Measurements from ENCODE around the gene PIK3IP1. TPM values are rescaled to one million over a fixed set of nuclear protein-coding genes. Genes with fewer than 3 reads are reported as not detected.

The PIK3IP1 gene
- total and polyA plus RNA-seq, 9 donors, result 10.8 to 48.9 (median 22.3) TPM

DNA sequence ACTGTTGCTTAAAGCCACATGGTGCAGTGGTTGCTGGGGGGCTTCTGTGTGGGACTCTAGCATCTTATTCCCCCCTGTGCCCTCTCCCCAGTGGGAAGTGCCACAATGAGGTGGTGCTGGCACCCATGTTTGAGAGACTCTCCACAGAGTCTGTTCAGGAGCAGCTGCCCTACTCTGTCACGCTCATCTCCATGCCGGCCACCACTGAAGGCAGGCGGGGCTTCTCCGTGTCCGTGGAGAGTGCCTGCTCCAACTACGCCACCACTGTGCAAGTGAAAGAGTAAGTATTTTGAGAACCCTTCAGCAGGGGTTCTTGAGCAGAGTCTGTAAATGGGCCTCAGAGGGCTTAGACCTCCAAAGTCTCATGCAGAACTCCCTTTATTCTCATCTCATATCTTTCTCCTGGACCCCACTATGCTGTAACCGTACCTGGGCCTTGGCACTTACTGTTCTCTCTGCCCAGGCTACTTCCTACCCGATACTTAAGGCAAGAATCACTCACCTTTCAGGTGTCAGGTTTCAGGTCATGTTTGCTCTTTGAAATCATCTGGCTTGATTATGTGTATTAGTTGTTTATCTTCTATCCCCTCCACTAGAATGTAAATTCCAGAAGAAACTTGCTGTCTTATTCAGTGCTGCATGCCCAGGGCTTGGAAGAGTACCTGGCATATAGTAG, 32.4 kb downstream of the PIK3IP1 start:
- TF ChIP-seq EP300 (IDR thresholded peaks at IDR 0.05), result no peak
- TF ChIP-seq, protein P1, sequence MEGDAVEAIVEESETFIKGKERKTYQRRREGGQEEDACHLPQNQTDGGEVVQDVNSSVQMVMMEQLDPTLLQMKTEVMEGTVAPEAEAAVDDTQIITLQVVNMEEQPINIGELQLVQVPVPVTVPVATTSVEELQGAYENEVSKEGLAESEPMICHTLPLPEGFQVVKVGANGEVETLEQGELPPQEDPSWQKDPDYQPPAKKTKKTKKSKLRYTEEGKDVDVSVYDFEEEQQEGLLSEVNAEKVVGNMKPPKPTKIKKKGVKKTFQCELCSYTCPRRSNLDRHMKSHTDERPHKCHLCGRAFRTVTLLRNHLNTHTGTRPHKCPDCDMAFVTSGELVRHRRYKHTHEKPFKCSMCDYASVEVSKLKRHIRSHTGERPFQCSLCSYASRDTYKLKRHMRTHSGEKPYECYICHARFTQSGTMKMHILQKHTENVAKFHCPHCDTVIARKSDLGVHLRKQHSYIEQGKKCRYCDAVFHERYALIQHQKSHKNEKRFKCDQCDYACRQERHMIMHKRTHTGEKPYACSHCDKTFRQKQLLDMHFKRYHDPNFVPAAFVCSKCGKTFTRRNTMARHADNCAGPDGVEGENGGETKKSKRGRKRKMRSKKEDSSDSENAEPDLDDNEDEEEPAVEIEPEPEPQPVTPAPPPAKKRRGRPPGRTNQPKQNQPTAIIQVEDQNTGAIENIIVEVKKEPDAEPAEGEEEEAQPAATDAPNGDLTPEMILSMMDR (IDR thresholded peaks at IDR 0.05), result no peak
- no peak for TF ChIP-seq POLR2A (IDR thresholded peaks at IDR 0.05)
- Histone ChIP-seq H3K4me3 (no peak overlapping the region), H3K9me3 (no peaks in the 10 kb centered on the region), H3K4me1 (ENCODE audit: insufficient read depth) (no peaks in the 10 kb centered on the region), H3K27ac (no peak overlapping the region), H3K27me3 (no peaks in the 10 kb centered on the region), H3K36me3 (no peaks in the 10 kb centered on the region)
- WGBS, 3 donors, result 86 to 97% (median 89%) methylated on average over 8 of the region's 8 CpGs
- intact Hi-C loops (cut with DNase I), result no loop called here
- DNase-seq, result no peak

DNA sequence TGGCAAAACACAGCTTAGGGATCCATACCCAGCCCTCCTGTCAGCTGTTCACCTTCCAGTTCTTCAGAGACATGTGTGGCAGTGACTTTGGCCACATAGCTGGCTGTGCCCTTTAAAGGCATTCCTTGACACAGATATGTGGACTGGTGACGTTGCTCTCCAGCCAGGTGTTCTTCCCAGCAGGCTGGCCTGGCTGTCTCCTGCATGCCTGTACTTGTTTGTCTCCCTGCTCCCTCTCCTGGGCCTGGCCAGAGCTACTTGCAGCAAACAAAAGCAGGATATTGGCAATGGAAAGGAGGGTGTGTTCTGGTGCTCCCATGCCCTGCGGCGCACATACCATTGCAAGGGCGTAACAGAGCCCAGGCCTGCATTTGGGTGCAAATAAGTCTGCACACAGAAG, 38.3 kb downstream of the PIK3IP1 start:
- Histone ChIP-seq H3K4me1 (ENCODE audit: insufficient read depth) (peaks cover 9% of the 10 kb centered on the region), H3K36me3 (no peaks in the 10 kb centered on the region), H3K27ac (no peak overlapping the region), H3K9me3 (no peaks in the 10 kb centered on the region), H3K27me3 (no peaks in the 10 kb centered on the region), H3K4me3 (no peak overlapping the region)
- intact Hi-C loops (cut with DNase I), result no loop called here
- 84 to 96% (median 90%) methylated on average over 4 of the region's 4 CpGs for WGBS, 3 donors
- TF ChIP-seq POLR2A (IDR thresholded peaks at IDR 0.05) (no peak), EP300 (IDR thresholded peaks at IDR 0.05) (no peak)
- TF ChIP-seq, protein P1 (IDR thresholded peaks at IDR 0.05), result no peak
- no peak for DNase-seq

DNA sequence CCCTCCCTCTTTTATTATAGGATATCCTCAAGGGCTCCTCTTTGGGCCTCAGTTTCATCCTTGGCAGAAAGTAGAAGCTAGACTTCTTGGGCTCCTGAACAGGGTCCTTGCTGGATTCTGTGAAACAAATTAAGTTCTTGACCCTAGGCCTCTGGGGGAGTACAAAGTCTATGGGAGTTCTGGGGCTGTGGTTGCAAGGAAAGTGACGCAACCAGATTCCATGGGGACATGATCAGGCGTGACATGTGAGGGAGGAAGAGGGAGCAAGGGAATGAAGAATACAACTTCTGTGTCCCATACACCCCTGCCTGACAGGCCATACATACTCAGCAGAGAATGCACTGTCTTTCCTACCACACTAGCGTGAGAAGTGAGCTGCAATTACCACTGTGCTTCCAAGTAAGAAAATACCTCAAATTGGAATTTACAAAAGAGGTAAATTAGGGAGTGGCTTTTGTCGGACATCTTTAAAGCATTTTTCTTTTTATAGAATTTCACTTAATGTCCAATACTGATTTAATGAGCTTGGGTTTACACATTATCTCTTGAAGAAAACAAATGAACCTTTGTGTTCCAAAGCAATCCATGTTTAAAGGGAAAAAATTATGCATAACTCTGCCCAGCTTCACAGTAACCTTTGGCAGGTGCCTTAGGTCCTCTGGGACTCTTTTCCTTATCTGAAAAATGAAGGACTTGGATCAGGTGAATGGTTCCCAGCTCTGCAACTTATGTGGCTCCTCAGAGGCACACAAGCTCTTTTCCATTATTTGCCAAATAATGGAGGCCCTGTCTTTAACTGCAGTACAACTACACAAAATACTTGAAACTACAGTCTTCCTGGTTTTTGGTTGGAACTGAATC, 41.3 kb downstream of the PIK3IP1 start:
- no peak for DNase-seq
- peaks cover 11% of the 10 kb centered on the region for H3K4me1 ChIP-seq (ENCODE audit: insufficient read depth)
- WGBS, 3 donors, result 74 to 86% (median 76%) methylated on average over 4 of the region's 4 CpGs
- H3K9me3 ChIP-seq, result no peaks in the 10 kb centered on the region
- H3K4me3 ChIP-seq, result no peak overlapping the region
- TF ChIP-seq, protein P1 (IDR thresholded peaks at IDR 0.05), result no peak
- TF ChIP-seq EP300 (IDR thresholded peaks at IDR 0.05), result no peak
- no peak for TF ChIP-seq POLR2A (IDR thresholded peaks at IDR 0.05)
- H3K27ac ChIP-seq, result no peak overlapping the region
- intact Hi-C loops (cut with DNase I), result no loop called here
- no peaks in the 10 kb centered on the region for H3K27me3 ChIP-seq
- H3K36me3 ChIP-seq, result no peaks in the 10 kb centered on the region

DNA sequence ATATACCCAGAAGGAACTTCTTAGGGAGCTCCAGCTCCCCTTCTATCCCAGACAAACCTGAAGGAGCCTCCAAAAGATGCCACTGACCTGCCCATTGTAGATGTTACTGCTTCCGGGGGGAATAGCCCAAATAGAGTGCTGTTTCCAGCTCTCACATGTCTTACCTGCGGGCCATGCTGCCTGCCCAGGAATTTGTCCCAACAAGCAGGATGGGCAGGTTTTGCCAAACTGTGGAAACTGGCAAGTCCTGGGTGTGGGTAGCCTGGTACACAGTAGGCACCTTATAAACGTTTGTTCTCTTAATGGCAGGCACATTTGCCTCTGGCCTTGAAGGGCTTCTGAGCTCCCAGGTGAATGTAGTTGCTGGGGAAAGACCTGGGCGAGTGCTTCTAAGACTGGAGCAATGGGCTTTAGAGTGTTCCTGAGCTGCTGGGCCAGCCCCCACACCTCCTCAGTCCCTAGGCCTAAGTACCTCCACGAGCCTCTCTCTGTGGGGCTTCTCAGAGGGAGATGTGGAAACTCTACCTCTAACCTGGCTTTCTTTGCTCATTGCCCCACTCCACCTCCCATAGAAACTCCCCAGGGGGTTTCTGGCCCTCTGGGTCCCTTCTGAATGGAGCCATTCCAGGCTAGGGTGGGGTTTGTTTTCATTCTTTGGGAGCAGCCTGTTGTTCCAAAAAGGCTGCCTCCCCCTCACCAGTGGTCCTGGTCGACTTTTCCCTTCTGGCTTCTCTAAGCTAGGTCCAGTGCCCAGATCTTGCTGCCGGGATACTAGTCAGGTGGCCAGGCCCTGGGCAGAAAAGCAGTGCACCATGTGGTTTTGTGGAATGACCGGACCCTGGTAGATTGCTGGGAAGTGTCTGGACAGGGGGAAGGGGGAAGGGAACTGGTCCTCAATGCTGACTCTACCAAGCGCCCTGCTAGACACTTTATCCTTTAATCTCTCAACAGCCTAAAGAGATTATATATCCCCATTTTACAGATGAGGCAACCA, 43.0 kb downstream of the PIK3IP1 start:
- no peaks in the 10 kb centered on the region for H3K36me3 ChIP-seq
- no peaks in the 10 kb centered on the region for H3K9me3 ChIP-seq
- peak in 4 of 5 donors; percentile 38 to 68 (median 48) for DNase-seq
- peaks cover 11% of the 10 kb centered on the region for H3K4me1 ChIP-seq (ENCODE audit: insufficient read depth)
- H3K27me3 ChIP-seq, result no peaks in the 10 kb centered on the region
- intact Hi-C loops (cut with DNase I), result no loop called here
- peak overlapping the region; percentile 9 to 56 for H3K27ac ChIP-seq
- H3K4me3 ChIP-seq, result peak overlapping the region; percentile 50
- WGBS, 3 donors, result 29 to 32% (median 31%) methylated on average over 9 of the region's 9 CpGs
- TF ChIP-seq POLR2A (IDR thresholded peaks at IDR 0.05), result no peak
- no peak for TF ChIP-seq EP300 (IDR thresholded peaks at IDR 0.05)
- TF ChIP-seq, protein P1 (IDR thresholded peaks at IDR 0.05), result no peak
